GM21367 (cell line): ENCODE data around the gene WNT7A.
"Not testable (repeated sequence)": the region's sequence is repeated elsewhere in the genome, so short reads cannot be mapped to it uniquely, and the experiment has no call there.

ENCODE experiments used
- ATAC-seq: cut with Tn5 transposase; IDR thresholded peaks from one replicate; pipeline ENCODE4 v1.9.1; 2021; ENCODE audit not compliant: unreplicated experiment

Gene WNT7A

DNA sequence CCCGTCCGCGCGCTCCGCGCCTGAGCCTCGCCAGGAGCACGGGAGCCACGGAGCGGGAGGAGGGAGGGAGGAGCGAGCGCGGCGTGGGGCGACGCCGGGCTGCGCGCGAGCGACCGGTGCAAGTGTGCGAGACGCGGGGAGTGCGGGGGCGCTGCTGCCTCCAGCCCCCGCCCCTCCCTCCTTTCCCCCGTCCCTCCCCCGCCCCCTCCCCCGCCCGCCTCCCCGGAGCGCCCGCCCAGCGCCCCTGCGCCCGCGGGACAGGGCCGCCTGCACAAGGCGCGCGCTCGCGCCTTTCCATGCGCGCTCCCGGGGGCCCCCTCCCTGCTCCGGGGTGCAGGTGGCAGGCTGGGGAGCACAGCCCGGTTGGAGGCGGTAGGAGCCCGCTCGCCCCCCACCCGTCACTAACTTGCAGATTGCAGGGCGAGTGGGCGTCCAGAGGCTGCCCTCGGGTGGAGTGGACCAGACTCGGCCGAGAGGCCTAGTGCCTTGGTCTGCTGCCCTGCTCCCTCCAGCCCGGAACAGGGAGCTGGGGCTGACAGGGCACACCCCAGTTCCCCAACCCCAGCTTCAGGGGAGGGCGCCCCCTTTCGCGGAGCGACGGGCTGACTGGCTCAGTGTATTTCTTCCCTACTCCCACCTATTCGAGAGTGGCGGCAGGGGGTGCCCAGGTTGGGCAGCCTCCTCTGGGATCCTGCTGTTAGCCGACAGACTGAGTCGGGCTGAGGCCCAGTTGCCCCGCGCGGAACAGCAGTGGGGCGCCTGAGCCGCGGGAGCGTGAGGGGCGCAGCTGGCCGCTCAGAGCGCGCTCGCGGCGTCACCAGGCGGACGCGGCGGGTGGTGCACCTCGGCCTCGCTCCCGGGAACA is at the start of gene WNT7A:
Gene WNT7A (minus strand): TSS at position 126 of the 865 bp plus-strand sequence. CDS start 255 bp downstream, outside the sequence.
- no peak for ATAC-seq

DNA sequence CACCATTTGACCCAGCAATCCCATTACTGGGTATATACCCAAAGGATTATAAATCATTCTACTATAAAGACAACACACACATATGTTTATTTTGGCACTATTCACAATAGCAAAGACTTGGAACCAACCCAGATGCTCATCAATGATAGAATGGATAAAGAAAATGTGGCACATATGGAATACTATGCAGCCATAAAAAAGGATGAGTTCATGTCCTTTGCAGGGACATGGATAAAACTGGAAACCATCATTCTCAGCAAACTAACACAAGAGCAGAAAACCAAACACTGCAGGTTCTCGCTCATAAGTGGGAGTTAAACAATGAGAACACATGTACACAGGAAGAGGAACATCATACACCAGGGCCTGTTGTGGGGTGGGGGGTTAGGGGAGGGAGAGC is 48.9 kb upstream of the WNT7A start:
- ATAC-seq, result not testable (repeated sequence)

DNA sequence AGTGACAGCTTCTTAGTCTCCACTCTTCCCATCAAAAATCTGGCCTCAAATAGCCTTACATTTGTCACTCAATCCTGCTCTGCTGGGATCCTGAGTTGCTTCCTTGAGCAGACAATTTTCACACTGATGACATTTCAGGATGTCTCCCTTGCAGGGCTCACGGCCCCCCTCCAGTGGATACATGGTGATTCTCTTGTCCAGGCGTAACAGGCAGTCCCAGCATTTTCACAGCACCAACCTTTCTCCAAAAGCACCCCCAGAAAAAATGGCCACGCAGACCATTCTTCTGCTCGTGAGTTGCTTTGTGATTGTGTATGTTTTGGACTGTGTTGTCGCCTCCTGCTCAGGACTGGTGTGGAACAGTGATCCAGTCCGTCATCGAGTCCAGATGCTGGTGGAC is 47.4 kb upstream of the WNT7A start:
- ATAC-seq, result no peak

DNA sequence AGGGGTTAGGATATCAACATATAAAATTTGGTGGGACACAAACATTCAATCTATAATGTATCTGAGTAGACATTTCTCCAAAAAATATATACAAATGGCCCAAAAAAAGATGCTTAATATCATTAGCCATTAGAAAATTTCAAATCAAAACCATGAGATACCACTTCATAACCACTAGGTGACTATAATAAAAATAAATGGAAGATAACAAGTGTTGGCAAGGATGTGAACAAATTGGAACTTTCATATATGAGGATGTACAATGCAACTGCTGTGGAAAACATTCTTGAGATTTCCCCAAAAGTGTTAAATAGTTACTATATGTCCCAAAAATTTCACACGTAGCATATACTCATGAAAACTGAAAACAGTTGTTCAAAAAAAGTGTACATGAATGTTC is 36.5 kb upstream of the WNT7A start:
- ATAC-seq, result no peak

DNA sequence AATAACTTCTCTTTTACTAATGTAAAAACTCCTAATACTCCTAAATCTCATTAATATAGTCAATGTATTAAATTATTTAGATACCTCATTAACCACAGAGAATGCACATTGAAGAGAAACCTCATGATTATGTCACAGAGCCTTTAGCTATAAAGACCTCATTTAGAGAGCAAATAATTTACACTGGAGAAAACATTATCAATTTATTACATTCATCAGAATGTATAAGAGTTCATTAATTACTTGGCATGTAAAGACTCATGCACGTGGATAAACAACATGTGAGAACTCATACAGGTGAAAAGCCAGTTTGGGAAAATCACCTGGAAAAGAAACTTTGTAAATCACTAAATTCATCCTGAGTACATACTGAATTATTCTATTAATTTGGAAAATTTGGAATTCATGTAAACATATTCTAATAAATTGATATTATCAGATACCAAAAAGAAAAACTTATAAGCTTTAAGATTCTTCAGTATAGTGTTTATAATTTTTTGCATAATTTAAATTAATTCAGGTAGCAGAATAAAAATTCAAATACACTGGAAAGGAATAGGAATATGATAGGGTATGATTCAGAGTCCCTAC is 22.9 kb upstream of the WNT7A start:
- ATAC-seq, result no peak

DNA sequence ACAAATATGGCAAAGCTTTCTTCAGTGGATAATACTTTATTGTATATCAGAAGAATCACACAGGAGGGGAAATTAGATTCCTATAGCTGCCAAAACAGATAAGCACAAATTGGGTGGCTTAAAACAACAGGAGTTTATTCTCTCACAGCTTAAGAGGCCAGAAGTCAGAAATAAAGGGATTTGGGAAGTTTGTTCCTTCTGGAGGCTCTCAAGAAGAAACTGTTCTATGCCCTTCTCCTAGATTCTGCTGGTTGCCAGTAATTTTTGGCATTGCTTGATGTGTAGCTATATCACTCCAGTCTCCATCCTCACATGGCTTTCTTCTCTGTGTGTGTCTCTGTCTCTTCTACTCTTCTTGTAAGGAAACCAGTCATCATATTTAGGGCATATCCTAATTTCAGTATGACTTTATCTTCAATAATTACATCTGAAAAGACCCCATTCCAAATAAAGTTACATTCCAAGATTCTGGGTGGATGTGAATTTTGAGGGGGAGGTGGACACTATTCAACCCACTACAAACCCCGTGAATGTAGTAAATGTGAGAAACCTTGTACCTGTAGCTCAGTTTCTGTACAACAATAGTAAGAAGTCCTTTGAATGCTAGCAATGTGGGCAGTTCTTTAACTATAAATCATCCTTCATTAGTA is 22.2 kb upstream of the WNT7A start:
- ATAC-seq, result no peak

DNA sequence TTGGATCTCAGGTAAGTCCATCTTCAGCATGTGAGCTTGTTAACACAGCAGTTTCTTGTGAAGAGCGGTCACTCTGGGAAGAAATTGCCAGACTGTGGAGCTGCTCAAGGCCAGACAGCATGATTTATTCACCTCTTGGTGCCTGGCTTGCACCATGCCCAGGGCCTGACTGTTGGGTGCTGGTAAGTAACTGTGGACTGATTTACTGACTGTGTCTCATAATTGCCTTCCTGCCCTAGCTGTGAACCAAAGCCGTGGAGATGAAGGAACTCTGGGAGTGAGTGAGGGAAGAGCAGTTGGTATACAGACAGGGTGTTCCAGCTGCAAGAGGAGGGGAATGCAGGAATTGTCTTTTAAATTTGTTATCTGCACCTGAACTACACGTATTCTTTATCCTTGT is 18.5 kb upstream of the WNT7A start:
- no peak for ATAC-seq

DNA sequence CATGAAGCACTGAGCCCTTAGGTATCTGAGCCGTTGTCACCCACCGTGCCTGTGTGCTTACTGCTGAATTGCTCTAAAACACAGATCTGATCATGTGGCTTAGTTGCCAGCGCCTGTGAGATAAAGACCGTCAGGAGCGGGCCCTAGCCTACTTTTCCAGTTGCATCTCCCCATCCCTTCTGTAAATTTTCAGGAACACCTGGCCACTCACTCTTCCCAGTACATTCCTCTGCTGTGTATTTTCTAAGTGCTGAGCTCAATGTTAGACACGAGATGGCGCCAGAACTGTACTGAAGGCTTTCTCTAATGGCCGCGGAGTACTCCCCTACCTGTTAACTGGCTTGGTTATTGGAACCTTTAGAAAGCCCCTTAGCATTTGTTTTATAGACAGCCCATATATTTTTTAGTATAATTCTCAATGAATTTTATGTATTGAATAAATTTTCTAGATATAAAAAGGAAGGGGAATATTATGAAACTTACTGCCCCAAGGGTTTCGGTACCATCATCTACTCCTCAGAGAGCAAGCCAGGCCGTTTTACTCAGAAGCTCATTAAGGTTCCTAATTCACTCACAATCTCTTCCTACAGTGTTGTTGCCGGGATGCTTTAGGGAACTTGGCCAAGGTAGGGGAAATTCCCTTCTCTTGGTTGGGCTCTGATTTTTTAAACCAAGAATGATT is 16.7 kb upstream of the WNT7A start:
- ATAC-seq, result no peak

DNA sequence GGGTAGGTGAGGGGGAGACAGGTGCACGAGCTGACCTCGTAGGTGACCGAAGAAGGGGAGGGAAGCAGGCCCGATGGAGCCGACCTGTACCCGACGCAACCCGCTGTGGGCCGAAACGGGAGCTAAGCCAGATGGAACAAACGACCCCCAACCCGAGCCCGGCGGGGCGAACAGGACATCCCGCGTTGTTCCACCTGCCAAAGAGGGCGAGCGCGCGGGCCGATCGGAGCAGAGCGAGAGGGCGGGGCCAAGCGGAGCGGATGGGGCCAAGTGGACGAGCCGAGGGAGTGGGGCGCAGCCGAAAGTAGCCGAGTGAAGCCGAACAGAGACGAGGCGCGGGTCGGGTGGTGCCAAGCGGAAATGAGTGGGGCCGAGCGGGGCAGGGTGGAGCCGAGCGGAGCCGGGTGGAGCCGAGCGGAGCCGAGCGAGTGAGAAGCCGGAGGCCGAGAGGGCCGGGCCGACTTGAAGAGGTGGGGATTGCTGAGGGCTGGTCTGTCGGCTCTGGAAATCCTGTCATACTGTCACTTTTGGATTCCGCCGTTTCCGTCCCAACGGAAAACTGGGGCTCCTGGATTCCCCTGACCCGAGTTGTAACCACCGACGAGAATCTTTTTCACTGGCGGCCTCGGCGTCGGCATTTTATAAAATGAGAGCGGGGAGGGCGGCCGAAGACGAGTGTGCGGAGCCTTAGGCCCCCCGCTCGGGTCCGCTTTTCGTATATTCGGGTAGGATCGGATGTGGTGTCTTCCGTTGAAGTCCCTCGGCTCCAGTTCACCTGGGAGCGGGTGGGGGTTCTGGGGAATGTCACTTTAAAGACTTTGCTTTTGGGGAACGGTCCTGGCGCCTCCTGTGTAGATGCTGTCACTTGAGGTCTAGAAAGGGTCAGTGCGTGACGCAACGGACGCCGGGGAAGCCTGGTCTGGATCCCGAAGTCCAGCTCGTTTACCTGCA is 15.6 kb upstream of the WNT7A start:
- ATAC-seq, result peak; percentile 98

DNA sequence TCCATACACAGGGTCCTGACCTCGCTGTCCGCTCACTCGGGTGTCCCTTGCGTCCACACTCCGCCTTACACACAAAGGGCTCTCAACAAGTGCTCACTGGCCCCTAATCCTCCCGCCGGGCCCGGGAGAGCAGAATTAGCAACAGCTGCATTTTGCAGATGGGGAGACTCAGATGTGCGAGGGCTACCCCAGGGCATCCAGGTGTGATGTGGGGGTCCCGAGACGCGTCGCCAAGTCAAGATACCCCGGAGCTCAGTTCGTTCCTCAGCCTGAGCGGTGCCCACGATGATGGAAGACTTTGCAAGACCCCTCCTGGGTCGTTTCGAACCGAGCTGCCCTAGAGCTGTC is 14.9 kb upstream of the WNT7A start:
- no peak for ATAC-seq

DNA sequence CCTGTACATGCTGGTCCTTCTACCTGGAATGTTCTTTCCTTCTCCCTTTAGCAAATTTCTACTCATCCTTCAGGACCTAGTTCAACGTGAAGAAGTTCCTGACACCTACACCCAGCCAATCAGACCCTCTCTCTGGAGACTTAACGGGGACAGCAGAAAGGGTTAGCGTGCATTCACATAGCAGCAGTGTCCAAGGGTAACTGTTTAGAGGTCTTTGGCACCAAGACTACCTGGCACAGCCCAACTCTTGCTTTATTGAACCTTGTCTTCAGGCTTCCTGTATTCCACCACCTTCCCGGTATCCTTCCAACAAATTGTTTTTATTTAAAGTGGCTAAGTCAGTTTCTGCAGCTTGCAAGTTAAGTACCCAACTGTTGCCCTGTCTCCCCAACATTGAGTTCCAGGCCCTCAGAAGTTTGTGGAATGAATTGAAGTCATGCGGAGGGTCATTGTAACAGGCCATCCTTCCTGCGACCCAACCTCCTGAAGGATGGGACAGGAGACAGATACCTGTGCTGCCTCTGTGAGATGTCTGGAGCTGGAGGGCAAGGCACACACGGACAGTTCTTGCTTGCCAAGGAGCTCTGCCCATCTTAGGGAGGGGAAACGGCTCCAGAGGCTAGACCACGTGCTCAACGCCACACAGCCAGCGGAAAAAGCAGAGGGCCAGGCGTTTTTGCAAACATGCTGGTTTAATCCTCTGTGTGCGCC is 14.4 kb upstream of the WNT7A start:
- no peak for ATAC-seq

DNA sequence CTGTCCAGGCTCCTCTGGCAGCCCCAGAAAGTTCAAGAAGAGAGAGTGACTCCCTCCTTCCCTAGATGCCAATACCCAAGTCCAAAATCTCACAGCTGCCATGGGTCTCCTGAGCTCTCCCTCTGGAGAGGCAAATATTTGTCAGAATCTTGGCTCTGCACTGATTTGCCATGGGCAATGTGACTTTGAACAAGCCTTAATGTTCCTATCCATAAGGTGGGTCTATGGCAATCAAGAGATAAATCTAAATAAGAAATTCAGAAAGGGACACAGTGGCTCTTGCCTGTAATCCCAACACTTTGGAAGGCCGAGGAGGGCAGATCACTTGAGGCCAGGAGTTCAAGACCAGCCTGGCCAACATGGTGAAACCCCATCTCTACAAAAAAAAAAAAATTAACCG is 12.4 kb upstream of the WNT7A start:
- no peak for ATAC-seq

DNA sequence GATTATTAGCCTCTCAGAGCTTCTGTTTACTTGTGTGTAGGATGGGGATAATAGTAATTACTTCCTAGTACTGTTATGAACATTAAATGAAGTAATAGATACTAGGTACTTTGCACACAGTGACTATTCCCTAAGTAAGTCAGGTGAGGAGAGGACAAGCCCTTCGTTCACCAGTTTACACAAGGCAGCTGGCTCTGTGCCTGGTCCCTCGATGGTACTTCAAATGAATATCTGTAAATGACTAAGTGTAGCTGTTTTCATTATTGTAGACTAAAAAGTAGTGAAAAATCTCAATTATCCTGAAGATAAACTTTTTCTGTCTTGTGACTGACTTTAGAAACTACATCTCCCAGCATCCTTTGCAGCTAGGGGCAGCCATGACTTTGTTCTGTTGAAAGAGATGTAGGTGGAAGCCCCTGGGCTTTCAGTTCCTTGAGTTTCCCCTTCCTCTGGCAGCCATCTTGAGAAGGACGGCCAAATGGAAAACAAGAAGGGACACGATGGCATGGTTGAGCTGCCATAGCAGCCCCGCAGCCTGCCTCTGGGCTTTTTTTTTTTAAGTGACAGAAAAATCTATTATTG is 11.7 kb upstream of the WNT7A start:
- no peak for ATAC-seq

DNA sequence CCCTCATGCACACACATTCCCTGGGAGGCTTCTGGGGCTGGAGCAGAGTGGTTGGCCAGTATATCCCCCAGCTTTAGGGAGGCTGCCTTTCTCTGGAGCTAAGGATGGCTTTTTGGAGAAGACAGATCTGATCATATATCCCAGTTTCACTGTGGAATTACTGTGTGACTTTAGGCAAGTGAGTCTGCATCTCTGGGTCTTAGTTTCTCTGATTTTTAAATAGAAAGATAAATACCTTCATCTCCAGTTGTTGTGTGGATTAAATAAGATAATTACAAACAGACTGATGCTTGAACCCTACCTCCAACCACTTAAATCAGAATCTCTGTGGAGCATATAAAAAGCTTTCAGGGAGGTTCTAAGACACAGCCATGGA is 11.1 kb upstream of the WNT7A start:
- no peak for ATAC-seq

DNA sequence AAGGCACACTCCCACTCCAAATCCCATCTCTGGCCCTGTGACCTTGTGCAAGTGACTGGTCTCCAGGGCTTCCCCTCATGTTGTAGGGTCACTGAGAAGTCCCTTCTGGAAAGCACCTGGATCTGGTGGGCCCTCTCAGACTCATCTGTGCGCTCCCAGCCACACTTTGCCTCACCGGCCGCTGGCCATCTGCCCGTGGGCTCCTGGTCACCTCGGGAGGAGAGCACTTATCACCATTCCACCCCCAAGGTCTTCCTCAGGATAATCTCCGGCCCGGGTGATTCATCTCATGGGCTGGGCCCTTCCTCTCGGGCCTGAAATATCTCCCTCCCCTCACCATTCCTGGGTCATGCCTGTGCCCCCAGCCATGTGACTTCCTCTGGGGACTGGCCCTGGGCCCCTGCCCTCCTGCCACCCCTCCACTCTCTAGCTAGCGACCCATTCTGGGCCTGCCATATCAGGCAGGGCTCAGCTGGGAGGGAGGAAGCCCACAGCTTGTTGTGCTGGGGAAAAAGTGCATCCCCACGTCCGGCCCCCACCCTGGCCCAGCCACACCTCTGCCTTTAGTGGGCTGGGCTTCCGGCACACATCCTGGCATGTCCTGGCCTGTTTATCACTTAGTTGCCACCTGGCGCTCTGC is 10.6 kb upstream of the WNT7A start:
- no peak for ATAC-seq

DNA sequence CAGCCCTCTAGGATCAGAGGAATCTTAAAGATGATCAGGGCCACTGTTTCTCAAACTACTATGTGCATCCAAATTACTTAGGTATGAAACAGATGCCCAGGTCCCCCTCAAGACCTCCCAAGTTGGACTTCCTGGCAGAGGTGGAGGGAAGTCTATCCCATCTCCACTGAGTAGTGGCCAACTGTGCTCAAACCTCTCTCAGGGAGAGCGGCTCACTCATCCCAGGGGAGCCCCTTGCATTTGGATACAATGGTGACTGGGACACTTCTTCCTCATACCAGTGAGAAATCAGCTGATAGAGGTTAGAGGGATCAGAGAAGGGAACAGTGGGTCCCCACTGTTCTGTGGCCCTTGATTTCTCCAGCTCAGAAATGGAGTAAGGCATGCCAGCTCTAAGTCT is 8.7 kb upstream of the WNT7A start:
- ATAC-seq, result no peak

DNA sequence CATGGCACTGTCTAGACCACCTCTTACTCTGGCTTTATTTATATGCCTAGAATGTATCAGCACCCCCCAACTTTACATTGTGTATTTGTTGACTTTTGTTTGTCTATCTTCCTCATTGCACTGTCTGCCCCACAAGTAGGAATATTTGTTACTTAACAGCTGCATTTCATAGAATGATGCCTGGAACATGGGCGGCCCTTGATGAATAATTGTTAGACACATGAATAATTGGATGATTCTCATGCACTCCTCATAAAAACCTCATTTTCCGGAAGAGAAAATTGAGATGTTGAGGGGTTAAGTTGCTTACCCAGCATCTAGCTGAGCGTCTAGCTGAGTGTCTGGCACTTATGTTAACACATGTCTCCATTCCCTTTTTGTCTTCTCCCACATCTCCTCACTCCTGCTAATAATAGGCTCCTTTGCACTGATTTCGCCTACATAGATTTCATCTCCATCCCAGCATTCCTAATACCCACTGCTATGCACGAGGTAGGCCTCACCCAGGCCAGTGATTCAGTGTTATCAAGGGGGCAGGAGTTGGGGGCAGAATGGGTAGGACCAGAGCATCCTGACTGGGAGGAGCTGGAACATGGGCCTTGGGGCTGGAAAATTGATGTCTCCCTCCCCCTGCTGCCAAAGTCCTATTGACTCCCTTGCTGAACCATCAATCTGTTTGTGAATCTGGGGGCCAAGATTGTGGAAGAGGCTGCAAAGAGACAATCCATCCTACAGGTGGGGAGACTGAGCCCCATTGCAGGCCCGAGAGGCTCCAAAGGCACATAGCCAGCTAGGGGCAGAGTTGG is 7.8 kb upstream of the WNT7A start:
- ATAC-seq, result no peak

DNA sequence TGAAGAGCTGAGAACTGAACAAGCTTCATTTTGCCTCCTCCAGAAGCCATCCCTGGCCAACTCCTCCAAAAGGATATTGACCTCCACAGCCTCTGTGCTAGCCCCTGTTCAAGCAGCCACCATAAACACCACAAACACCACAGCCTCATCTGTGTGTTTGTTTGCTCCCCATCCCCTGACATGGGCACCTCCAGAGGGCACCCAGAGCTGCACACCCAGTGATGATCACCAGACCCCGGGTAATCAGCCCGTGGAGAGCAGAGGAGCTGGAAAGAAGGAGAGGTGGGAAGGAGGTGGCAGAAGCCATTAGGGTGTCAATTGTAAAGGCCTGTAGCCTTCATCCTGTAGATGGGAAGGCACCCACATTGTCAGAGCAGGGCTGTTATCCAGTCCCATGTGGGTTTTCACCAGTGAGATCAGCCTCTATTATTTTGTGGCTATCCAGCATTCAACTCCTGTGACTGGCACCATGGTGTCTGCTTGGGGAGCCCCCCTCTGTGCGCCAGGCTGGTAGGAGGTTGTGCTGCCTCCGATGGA is 6.8 kb upstream of the WNT7A start:
- ATAC-seq, result no peak
